Activated effector memory CD4-positive, alpha-beta T cell treated with anti-CD3 and anti-CD28 coated beads, Interleukin-2, amount 50 U/mL, for 16 hours (primary cell): Measurements from ENCODE around the gene ARHGDIG.
"Not testable (repeated sequence)": the region's sequence is repeated elsewhere in the genome, so short reads cannot be mapped to it uniquely, and the experiment has no call there.

Experiments
- DNase-seq: peaks from one replicate; pipeline ENCODE4 v3.0.0-alpha.2; 2020

ARHGDIG gene

DNA sequence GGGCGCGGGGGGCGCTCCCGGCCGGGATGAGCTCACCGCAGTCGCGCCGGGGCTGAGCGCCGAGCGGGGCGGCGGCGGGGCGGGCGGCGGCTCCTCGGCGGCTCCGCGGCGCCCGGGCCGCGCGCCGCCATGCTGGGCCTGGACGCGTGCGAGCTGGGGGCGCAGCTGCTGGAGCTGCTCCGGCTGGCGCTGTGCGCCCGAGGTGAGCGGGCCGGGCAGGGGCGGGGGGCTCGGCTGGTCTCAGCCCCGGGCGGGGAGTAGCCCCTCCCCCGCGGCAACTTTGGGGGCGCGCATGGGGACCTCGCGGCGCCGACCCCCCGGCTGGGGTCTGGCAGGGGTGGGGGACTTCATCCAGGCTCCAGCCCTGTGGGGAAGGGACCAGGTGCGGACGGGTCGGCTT is at the start of gene ARHGDIG:
TSS of gene ARHGDIG (plus strand) at position 40 of the 400 bp plus-strand sequence. CDS start at position 130, 90 bp downstream.
- DNase-seq, result no peak

DNA sequence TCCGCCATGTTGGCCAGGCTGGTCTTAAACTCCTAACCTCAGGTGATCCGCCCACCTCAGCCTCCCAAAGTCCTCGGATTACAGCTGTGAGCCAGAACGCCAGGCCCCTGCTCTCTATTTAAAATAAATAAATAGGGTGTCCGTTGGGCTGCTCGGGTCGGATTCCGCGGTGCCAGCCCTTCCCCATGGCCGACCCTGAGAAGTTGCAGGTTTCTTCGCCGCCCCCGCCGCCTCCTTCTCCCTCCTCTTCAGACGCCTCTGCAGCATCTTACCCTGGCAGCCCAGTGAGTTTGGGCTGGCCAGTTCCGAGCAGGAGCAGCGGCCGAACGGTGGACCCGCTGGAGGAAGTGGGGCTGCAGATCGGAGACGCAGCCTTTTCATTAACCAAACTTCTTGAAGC is 49.4 kb upstream of the ARHGDIG start:
- DNase-seq, result no peak

DNA sequence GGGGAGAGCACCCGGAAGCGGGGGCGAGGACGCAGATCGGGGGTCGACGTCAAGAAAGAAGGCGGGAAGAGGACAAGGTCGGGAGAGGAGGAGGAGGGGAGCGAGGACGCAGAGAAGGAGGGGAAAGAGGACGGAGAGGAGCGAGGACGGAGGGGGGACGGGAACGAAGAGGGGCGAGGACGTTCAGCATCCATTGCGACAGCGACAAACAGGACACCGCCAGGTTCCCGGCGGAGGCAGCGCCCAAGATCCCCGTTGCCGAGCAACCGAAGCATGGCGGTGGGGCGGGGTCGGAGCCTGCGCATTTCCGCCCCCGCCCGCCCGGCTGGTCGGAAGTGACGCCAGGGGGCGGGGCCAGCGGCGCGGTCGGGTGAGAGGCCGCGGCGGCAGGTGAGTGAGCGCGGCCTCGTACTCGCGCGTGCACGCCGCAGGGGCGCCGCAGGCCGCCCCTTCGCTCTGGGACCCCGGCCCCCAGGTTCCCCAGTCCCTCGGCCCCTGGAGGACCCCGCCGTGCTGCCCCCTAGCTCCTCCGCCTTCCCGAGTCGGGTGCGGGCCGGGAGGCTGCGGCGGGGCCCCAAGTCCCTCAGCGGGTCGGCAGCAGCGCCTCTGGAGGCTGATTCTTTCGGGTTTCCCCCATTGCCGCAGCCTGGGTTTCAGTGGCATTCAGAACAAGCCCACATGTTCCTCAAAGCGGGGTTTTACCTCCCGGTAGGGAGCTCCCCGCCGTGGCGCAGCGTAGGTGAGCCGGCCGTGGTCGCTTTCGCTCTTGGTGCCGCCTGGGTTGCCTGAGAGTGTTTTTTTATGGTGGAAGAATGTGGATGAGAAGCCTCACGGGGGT is 45.7 kb upstream of the ARHGDIG start, which contains the start of gene FAM234A:
TSS of gene FAM234A (plus strand) at position 354 of the 838 bp plus-strand sequence. CDS start 19,593 bp downstream, outside the sequence.
- DNase-seq, result peak; percentile 98

DNA sequence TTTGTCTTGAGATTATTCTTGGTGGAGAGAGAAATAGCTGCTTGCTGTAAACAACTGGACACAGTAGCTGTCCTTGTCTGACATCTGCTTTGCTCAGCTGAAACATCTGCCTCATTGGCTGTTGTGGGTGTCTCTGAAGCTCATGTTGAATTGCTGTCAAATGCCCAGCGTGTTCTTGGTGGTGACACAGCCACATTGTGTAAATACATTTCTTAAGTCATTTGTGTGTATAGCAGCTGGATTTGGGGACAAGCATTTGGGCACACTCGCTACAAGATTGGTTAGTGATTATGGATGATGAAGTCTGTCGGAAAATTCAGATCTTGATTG is 40.5 kb upstream of the ARHGDIG start:
- DNase-seq, result no peak

DNA sequence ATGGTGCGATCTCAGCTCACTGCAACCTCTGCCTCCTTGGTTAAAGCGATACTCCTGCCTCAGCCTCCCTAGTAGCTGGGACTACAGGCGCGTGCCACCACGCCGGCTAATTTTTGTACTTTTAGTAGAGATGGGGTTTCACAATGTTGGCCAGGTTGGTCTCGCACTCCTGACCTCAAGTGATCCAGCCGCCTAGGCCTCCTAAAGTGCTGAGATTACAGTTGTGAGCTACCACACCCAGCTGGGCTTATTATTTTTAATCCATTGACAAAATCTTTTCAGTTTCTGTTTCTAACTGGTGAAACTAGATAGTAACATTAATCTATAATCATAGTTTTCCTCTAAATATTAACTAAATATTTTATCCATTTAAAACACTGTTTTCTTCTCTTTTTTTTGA is 39.8 kb upstream of the ARHGDIG start:
- DNase-seq, result no peak

DNA sequence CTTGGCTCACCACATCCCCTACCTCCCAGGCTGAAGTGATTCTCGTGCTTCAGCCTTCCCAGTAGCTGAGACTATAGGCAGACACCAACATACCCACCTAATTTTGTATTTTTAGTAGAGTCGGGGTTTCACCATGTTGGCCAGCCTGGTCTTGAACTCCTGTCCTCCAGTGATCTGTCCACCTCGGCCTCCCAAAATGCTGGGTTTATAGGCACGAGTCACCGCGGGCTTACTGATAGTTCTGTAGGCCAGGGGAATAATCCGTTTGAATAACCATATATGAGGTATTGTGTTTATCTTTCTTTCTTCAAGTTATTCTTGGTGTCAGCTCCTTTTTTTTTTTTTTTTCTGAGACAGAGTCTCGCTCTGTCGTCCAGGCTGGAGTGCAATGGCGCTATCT is 38.1 kb upstream of the ARHGDIG start:
- DNase-seq, result no peak

DNA sequence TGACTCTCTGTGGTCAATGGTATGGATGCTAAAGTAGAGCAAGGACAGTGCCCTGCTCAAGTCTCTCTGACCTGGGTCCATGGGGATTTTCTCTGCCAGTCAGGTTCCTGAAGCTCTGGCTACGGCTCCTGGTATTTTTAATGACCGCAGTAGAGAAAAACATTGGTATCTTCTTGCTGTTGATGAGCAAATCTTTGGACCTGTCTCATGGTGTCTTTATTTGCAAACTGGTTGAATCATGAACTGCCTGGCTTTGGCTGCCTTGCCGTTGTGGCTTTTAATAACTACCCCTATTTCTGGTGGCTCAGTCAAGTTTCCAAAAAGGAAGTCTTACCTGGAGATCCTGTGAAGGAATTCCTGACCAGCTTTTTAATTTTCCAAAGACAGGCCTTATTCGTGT is 37.0 kb upstream of the ARHGDIG start:
- no peak for DNase-seq

DNA sequence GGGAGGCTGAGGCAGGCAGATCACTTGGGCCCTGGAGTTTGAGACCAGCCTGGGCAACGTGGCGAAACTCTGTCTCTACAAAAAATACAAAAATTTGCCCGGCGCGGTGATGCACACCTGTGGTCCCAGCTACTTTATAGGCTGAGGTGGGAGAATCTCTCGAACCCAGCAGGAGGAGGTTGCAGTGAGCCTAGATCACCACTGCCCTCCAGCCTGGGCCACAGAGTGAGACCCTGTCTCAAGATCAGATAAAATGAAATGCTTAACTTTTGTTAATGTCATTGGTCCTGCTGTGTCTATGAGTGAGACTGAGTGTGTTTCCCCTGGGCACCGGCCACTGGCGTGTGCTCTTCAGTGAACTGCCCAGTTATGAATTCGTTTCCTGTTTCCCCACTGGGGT is 35.3 kb upstream of the ARHGDIG start:
- DNase-seq, result no peak

DNA sequence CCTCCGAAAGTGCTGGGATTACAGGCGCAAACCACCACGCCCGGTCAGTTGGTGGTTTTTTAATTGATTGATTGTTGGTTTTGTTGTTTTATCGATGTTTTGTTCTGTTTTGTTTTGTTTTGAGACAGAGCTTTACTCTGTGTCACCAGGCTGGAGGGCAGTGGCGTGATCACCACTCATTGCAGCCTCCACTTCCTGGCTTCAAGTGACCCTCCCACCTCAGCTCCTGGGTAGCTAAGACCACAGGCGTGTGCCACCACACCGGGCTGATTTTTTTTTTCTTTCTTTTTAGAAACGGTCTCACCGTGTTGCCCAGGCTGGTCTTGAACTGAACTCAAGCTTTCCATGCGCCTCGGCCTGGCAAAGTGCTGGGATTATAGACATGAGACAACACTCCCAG is 33.4 kb upstream of the ARHGDIG start:
- DNase-seq, result no peak

DNA sequence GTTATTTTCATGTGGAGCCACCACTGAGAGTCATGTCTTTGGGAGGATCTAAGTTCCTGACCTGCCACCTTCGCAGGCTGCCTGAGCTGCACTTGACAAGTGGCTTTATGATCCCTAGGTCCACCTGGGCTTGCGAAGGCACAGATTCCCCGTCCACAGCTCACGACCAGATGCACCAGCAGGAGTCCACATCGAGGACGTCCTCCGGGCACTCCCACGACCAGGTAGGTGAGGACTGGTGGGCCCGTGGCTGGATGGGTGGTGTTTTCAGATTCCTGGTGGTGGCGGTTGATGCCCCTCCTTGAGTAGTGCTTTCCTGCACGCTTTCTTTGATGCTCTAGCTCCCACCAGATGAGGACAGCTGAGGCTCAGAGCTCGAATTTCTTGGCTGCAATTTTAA is 31.0 kb upstream of the ARHGDIG start:
- DNase-seq, result no peak

DNA sequence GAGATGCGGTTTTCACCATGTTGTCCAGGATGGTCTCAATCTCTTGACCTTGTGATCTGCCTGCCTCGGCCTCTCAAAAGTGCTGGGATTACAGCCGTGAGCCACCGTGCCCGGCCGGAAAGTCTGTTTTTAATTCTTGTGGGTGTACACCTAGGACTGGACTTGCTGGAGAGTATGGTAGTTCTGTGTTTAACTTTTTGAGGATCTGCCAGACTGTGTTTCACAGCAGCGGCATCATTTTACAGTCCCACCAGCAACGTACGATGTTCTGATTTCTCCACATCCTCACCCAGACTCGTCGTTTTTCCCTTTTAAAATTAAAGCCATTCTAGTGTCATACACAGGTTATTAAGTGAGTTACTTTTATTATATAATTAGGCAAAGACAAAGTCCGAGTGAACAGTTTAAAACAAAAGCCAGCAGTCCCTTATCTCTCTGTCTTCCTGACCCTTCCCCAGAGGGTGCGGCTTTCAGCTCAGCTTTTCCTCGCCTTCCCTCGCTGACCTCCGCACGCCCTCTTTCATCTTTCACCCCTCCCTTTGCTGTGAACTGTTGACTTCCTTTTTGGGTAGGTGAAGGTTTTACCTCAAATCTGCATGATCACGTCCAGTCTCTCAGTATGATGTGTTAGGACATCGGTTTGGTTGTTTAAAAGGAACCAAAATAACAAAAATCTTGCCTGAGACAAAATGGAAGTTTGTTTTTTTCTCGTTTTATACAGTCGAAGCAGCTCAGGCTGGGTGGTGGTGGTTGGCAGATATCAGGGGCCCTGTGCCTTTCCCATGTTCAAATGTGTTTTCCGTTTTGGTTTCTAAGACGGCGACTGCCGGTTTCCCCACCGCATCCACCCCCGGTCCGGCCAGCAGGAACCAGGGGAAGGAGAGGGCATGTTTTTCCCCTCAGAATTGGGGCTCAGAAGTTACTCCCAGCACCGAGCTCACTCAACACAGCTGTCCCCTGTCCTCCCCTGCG is 27.7 kb upstream of the ARHGDIG start:
- DNase-seq, result peak; percentile 72

DNA sequence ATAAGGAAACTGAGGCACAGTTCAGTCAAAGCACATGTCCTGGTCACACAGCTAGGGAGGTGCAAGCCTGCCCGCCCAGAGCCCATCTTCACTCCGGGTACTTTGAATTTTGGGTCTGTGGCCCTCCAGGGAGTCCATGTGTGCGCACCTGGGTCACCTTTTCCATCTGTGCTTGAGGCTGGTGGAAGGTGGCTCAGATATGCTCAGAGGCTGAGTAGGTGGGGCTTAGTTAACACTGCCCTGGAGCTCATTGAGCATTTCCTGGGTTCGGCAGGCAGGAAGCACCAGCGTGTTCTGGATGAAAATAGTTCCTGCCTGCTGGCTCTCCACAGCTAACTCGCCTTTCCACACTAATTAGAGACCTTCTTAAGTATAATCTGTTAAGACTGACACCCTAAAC is 26.6 kb upstream of the ARHGDIG start:
- no peak for DNase-seq

DNA sequence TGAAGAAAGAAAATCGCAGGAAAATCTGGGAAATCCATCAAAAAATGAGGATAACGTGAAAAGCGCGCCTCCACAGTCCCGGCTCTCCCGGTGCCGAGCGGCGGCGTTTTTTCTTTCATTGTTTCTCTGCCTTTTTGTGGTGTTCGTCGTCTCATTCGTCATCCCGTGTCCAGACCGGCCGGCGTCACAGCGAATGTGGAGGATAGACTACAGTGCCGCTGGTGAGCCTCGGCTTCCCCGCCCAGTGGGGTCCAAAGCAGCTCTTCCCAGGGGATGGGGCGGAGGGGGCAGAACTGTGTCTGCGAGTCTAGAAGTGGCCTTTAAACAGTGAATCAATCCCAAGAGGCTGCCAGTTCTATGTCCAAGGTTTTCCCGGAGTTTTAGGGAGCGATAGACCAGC is 25.9 kb upstream of the ARHGDIG start:
- DNase-seq, result no peak

DNA sequence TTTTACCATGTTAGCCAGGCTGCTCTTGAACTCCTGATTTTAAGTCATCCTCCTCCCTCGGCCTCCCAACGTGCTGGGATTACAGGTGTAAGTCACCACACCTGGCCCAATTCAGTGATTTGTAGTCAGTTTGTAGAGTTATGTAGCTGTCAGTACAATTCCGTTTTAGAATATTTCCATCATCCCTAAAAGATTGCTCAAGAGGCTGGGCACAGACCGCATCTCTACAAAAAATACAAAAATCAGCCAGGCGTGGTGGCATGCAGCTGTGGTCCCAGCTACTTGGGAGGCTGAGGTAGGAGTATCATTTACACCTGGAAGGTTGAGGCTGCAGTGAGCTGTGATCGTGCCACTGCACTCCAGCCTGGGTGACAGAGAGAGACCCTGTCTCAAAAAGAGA is 25.2 kb upstream of the ARHGDIG start:
- DNase-seq, result no peak

DNA sequence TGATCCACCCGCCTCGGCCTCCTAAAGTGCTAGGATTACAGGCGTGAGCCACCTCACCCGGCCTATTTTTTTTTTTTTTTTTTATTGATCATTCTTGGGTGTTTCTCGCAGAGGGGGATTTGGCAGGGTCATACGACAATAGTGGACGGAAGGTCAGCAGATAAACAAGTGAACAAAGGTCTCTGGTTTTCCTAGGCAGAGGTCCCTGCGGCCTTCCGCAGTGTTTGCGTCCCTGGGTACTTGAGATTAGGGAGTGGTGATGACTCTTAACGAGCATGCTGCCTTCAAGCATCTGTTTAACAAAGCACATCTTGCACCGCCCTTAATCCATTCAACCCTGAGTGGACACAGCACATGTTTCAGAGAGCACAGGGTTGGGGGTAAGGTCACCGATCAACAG is 22.3 kb upstream of the ARHGDIG start:
- DNase-seq, result not testable (repeated sequence)

DNA sequence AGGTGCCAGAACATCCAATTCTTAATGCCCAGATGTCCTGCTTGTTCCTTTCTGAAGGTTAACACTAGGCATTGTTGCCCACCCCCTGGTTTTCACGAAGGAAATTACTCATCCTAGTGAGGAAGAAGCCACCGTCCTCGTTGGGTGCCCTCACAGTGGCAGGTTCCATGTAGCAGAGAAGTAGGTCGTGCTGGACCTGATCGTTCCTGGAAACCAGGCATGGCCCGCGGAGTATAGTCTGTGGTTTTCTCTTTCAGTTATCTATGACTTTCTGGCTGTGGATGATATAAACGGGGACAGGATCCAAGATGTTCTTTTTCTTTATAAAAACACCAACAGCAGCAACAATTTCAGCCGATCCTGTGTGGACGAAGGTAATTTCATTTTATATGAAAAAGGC is 21.2 kb upstream of the ARHGDIG start:
- DNase-seq, result no peak

DNA sequence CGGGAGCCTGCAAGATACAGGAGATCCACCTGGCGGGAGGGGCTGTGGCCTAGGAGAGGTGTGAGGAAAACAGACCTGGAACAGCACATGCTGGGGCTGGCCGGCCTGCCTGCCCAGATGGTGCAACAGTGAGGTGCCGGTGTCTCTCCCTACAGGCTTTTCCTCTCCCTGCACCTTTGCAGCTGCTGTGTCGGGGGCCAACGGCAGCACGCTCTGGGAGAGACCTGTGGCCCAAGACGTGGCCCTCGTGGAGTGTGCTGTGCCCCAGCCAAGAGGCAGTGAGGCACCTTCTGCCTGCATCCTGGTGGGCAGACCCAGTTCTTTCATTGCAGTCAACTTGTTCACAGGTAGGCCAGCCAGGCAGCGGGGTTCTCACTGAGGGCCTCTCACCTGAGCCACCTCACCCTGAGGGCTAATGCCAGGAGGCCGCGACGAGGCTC is 20.6 kb upstream of the ARHGDIG start:
- DNase-seq, result no peak

DNA sequence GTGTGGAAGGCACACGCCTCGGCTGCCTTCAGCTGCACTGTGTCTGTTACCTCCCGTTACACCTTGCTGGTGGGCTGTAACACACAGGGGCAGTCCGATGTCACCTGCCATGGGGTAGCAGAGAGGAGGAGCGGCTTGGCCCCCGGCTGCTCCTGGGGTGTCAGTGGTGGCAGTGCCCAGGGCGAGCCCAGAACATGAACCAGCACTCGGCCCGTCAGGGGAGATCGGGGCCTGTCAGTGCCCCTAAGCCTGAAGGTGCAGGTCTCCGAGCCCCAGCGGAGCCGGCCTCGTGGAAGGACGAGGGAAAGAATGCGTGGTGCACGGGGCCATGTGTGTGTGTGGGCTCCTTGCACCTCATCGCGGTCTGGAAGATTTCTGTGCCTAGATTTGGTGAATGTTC is 20.1 kb upstream of the ARHGDIG start:
- DNase-seq, result no peak

DNA sequence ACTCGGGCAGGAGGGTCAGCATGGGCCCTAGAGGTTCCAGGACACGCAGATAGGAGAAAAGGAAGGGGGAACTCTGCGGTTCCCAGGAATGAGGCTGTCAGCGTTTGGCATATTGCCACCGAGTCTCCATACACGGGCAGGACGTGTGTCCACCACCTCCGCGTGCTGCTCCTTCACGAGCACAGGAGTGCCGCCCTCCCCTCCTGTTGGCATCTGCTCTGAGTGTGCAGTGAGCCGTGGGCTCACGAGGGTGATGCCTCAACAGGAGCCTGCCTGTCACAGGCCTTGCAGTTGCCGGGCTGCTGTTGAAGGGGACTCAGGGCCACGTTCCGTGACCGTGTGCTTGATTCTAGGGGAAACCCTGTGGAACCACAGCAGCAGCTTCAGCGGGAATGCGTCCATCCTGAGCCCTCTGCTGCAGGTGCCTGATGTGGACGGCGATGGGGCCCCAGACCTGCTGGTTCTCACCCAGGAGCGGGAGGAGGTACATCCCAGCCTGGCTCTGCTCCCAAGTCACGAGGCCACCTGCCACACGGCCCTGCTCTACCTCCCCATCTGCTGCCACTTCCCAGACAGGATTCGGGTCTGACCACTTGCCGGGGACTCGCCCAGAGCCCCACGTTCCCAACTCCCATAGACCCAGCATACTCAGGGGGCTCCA is 19.2 kb upstream of the ARHGDIG start:
- no peak for DNase-seq

DNA sequence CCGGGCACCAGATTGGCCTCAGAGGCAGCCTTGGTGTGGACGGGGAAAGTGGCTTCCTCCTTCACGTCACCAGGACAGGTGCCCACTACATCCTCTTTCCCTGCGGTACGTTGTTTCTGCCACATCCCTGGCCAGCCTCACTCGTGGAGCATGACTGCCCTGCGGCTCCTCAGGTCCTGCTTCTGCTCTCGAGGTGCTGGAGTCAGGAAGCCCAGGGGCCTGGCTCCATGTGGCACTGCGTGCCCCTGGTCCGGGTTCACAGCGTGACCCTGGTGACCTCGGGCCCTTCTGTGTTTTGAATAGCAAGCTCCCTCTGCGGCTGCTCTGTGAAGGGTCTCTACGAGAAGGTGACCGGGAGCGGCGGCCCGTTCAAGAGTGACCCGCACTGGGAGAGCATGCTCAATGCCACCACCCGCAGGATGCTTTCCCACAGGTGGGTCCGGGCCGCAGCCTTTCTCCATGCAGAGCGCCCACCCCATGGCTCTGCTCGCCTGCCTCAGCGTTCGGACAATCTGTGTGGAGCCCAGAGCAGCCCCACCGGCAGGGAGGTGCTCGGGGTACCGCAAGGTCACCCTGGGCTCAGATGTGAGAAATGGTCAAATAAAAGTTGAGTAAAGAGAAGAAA is 18.2 kb upstream of the ARHGDIG start:
- DNase-seq, result no peak

DNA sequence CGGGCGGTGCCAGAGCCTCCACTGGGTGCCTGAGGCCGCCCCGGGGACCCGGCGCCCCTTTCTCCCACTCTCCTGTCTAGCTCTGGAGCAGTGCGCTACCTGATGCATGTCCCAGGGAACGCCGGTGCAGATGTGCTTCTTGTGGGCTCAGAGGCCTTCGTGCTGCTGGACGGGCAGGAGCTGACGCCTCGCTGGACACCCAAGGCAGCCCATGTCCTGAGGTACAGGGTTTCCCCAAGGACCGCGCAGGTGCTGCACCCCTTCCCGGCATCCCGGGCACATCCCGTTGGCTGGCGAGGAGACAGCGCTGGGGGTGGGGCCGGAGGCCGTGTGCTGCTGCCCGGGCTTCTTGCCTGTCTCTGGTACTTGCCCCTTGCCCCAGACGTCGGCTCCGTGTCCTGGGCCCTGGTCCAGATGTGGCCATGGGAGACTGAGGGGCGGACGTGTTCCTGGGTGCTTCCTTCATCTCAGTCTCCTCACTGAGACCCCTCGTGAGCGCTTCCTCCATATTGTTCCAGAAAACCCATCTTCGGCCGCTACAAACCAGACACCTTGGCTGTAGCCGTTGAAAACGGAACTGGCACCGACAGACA is 17.1 kb upstream of the ARHGDIG start:
- no peak for DNase-seq

DNA sequence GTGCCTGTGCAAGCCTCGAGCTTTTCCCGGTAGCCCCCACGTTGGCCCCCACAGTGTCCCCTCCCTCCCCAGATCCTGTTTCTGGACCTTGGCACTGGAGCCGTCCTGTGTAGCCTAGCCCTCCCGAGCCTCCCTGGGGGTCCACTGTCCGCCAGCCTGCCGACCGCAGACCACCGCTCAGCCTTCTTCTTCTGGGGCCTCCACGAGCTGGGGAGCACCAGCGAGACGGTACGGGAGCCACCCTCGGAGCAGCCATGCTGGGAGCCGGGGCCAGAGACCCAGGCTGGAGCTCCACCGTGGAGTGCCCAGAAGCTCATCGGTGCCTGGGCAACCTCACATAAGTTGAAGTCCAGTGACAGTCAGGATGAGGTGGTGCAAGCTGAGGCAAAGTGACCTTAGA is 16.4 kb upstream of the ARHGDIG start:
- no peak for DNase-seq
